Liver (tissue), 9 donors: Measurements from ENCODE around the gene EDEM1. TPM values are rescaled to one million over a fixed set of nuclear protein-coding genes. Genes with fewer than 3 reads are reported as not detected.

Experiments used
- DNase-seq: peaks from one replicate; pipeline ENCODE4 v3.0.0-alpha.2; 2017; ENCODE audit warnings: low spot score
- H3K27ac ChIP-seq, 2 donors: one replicate each; pipeline ENCODE4 v1.7.0; 2013; ENCODE audit warnings: inconsistent platforms in 2 of 2, low read length in 2 of 2, control low read depth in 1 of 2, low read depth in 1 of 2, mild to moderate bottlenecking in 1 of 2
- H3K27me3 ChIP-seq, 4 donors: one replicate each; pipeline versions ENCODE4 v1.6.1 to v1.7.0; 2013; ENCODE audit warnings: low read length in 3 of 4, inconsistent platforms in 1 of 4, mild to moderate bottlenecking in 1 of 4, moderate library complexity in 1 of 4; ENCODE audit not compliant: control insufficient read depth in 4 of 4, insufficient read depth in 4 of 4
- H3K36me3 ChIP-seq, 4 donors: one replicate each; pipeline versions ENCODE4 v1.6.1 to v1.7.0; 2013; ENCODE audit warnings: low read length in 3 of 4, mild to moderate bottlenecking in 3 of 4, low read depth in 1 of 4, moderate library complexity in 1 of 4; ENCODE audit not compliant: control insufficient read depth in 4 of 4, insufficient read depth in 3 of 4
- H3K4me1 ChIP-seq, 4 donors: one replicate each; pipeline versions ENCODE4 v1.6.1 to v1.7.0; 2013; ENCODE audit warnings: low read length in 3 of 4, mild to moderate bottlenecking in 3 of 4, moderate library complexity in 1 of 4; ENCODE audit not compliant: control insufficient read depth in 4 of 4, insufficient read depth in 4 of 4
- H3K4me3 ChIP-seq, 3 donors: one replicate each; pipeline versions ENCODE4 v1.6.1 to v1.7.0; 2013; ENCODE audit warnings: low read length in 3 of 3, control low read depth in 1 of 3, low read depth in 1 of 3, mild to moderate bottlenecking in 1 of 3
- H3K9ac ChIP-seq, 2 donors: one replicate each; pipeline ENCODE4 v1.7.0; 2013; ENCODE audit warnings: low read length in 2 of 2, mild to moderate bottlenecking in 2 of 2, moderate library complexity in 2 of 2, control low read depth in 1 of 2, low read depth in 1 of 2
- H3K9me3 ChIP-seq, 4 donors: one replicate each; pipeline versions ENCODE4 v1.6.1 to v1.7.0; 2013; ENCODE audit warnings: low read length in 3 of 4; ENCODE audit not compliant: control insufficient read depth in 4 of 4
- ATF3 ChIP-seq: IDR thresholded peaks from 2 replicates; pipeline ENCODE4 v1.6.1; 2016; ENCODE audit warnings: antibody characterized with exemption
- CTCF ChIP-seq: fragments of 150-350 bp; IDR thresholded peaks from 2 replicates; pipeline ENCODE4 v1.5.1; 2017; ENCODE audit warnings: improper control_type of control experiment, low read depth, low read length; ENCODE audit not compliant: missing input control
- EGR1 ChIP-seq, 2 donors: IDR thresholded peaks; 2 replicates each; pipeline ENCODE4 v1.6.1; 2016 to 2018; ENCODE audit warnings: antibody characterized with exemption in 2 of 2, low read depth in 2 of 2
- FOXA1 ChIP-seq: IDR thresholded peaks from 2 replicates; pipeline ENCODE4 v1.6.1; 2016; ENCODE audit warnings: antibody characterized with exemption
- FOXA2 ChIP-seq: IDR thresholded peaks from 2 replicates; pipeline ENCODE4 v1.6.1; 2016; ENCODE audit warnings: antibody characterized with exemption
- GABPA ChIP-seq, 2 donors: IDR thresholded peaks in 1 of 2; conservative IDR thresholded peaks in 1 of 2; 2 replicates each; pipeline ENCODE4 v1.6.1; 2016; ENCODE audit warnings: antibody characterized with exemption in 2 of 2, mild to moderate bottlenecking in 1 of 2, moderate library complexity in 1 of 2
- HNF4A ChIP-seq, 2 donors: conservative IDR thresholded peaks; 2 replicates each; pipeline ENCODE4 v1.6.1; 2016; ENCODE audit warnings: antibody characterized with exemption in 2 of 2, mild to moderate bottlenecking in 2 of 2
- HNF4G ChIP-seq: IDR thresholded peaks from 2 replicates; pipeline ENCODE4 v1.6.1; 2016; ENCODE audit warnings: antibody characterized with exemption
- JUND ChIP-seq, 2 donors: IDR thresholded peaks; 2 replicates each; pipeline ENCODE4 v1.6.1; 2016; ENCODE audit warnings: antibody characterized with exemption in 2 of 2
- MAX ChIP-seq: IDR thresholded peaks from 2 replicates; pipeline ENCODE4 v1.6.1; 2016; ENCODE audit warnings: antibody characterized with exemption
- NR2F2 ChIP-seq: IDR thresholded peaks from 2 replicates; pipeline ENCODE4 v1.6.1; 2016; ENCODE audit warnings: antibody characterized with exemption
- RAD21 ChIP-seq, 2 donors: IDR thresholded peaks; 2 replicates each; pipeline ENCODE4 v1.6.1; 2016; ENCODE audit warnings: antibody characterized with exemption in 2 of 2, mild to moderate bottlenecking in 2 of 2
- REST ChIP-seq: IDR thresholded peaks from 2 replicates; pipeline ENCODE4 v1.6.1; 2016; ENCODE audit warnings: antibody characterized with exemption, mild to moderate bottlenecking
- RXRA ChIP-seq, 2 donors: IDR thresholded peaks; 2 replicates each; pipeline ENCODE4 v1.6.1; 2017 to 2018; ENCODE audit warnings: antibody characterized with exemption in 2 of 2, mild to moderate bottlenecking in 1 of 2
- SP1 ChIP-seq: IDR thresholded peaks from 2 replicates; pipeline ENCODE4 v1.6.1; 2018; ENCODE audit warnings: antibody characterized with exemption, mild to moderate bottlenecking
- TAF1 ChIP-seq: conservative IDR thresholded peaks from 2 replicates; pipeline ENCODE4 v1.6.1; 2016; ENCODE audit warnings: antibody characterized with exemption, mild to moderate bottlenecking
- YY1 ChIP-seq: IDR thresholded peaks from 2 replicates; pipeline ENCODE4 v1.6.1; 2016; ENCODE audit warnings: antibody characterized with exemption, mild to moderate bottlenecking
- ZBTB33 ChIP-seq: IDR thresholded peaks from 2 replicates; pipeline ENCODE4 v1.6.1; 2016; ENCODE audit warnings: antibody characterized with exemption
- WGBS: extraction: QIAGEN DNeasy Blood & Tissue Kit; methylation state at CpG from one replicate; pipeline ENCODE4 v1.1.7; 2013; 5-methylcytosine and 5-hydroxymethylcytosine counted together
- polyA plus RNA-seq, 2 donors: library from polyadenylated mRNA; stranded (reverse) in 1 of 2; unstranded in 1 of 2; fragments of 200-250 nt in 1 of 2; fragments of >200 nt in 1 of 2; fragmentation: Nextera tagmentation in 1 of 2; extraction: Ambion mirVana in 1 of 2; gene quantifications; one replicate each; pipeline versions ENCODE4 v1.2.1 to v1.2.3, GENCODE V29; 2013 to 2015
- total RNA-seq, 2 donors: library from RNA; depleted of rRNA; stranded (reverse); fragments of >200 nt; gene quantifications; one replicate each; pipeline ENCODE4 v1.2.3, GENCODE V29; 2014
- donor health status: healthy.
- donor health status: healthy.
- donor health status: healthy.
- donor health status: healthy.
- donor health status: healthy.

EDEM1 gene
- total and polyA plus RNA-seq, 4 donors = 20.4 to 97.5 (median 32.9) TPM

GRCh38 chr3:5188419-5189221 lies 1.1 kb downstream of the EDEM1 start:
- DNase-seq = peak; percentile 67
- H3K4me1 ChIP-seq = peaks cover 8 to 37% (median 20%) of the 10 kb centered on the region in 4 donors

More at GRCh38 chr3:5188419-5189221, 1.1 kb downstream of the EDEM1 start:
- peaks cover 0 to 2% (median 0%) of the 10 kb centered on the region in 4 donors for H3K36me3 ChIP-seq
- 1% methylated on average over 26 of the region's 26 CpGs for WGBS
- H3K27ac ChIP-seq = peak overlapping the region; percentile 95 to 99
- peak overlapping the region; percentile 97 to 98 for H3K9ac ChIP-seq
- peak; percentile 79 for TF ChIP-seq ZBTB33
- peak; percentile 99 for TF ChIP-seq HNF4G
- TF ChIP-seq JUND (IDR thresholded peaks at IDR 0.05) = peak; percentile 81 to 89
- TF ChIP-seq YY1 = peak; percentile 87
- peak; percentile 100 for TF ChIP-seq HNF4A (conservative IDR thresholded peaks at IDR 0.05)
- peak; percentile 35 to 56 for TF ChIP-seq RAD21 (IDR thresholded peaks at IDR 0.05)
- TF ChIP-seq EGR1 (IDR thresholded peaks at IDR 0.05; ENCODE audit: low read depth in 2 of 2) = peak; percentile 4 to 73
- TF ChIP-seq MAX = peak; percentile 92
- TF ChIP-seq GABPA (IDR thresholded peaks at IDR 0.05 in 1 of 2, conservative IDR thresholded peaks at IDR 0.05 in 1 of 2) = peak in 1 of 2 donors; percentile 31
- TF ChIP-seq FOXA1 = peak; percentile 98
- peak; percentile 78 for TF ChIP-seq REST
- peak; percentile 97 for TF ChIP-seq FOXA2
- TF ChIP-seq ATF3 = peak; percentile 69
- peak; percentile 97 to 98 for TF ChIP-seq RXRA (IDR thresholded peaks at IDR 0.05)
- TF ChIP-seq TAF1 = peak; percentile 86
- no peak for TF ChIP-seq CTCF
- peak; percentile 94 for TF ChIP-seq SP1
- TF ChIP-seq NR2F2 = peak; percentile 85
- peak overlapping the region; percentile 89 to 99 (median 98) for H3K4me3 ChIP-seq
- no peaks in the 10 kb centered on the region for H3K9me3 ChIP-seq
- H3K27me3 ChIP-seq = no peaks in the 10 kb centered on the region
